Right renal pelvis (tissue), 4 donors: ENCODE data around the gene RPTOR. TPM values are rescaled to one million over a fixed set of nuclear protein-coding genes. Genes with fewer than 3 reads are reported as not detected.

Source experiments
- DNase-seq, 4 donors: peaks; one replicate each; pipeline ENCODE4 v3.0.0-alpha.2; 2013; ENCODE audit warnings: low read depth in 4 of 4, low spot score in 3 of 4, missing footprints in 1 of 4
- polyA plus RNA-seq, 4 donors: library from polyadenylated mRNA; unstranded; fragments of 120-200 nt; gene quantifications; one replicate each; pipeline ENCODE4 v1.2.1, GENCODE V29; 2013; ENCODE audit not compliant: insufficient read length in 4 of 4

The RPTOR gene
- polyA plus RNA-seq, 4 donors: 17.1 to 21.9 (median 19.5) TPM

- DNase-seq: no peak
These were observed 228.2 kb downstream of the RPTOR start for GRCh38 chr17:80772906-80773242.

- DNase-seq: no peak
These were observed 228.8 kb downstream of the RPTOR start for GRCh38 chr17:80773243-80773991.

GRCh38 chr17:80774146-80774545, 229.5 kb downstream of the RPTOR start:
- no peak for DNase-seq

GRCh38 chr17:80774643-80775281, 230.1 kb downstream of the RPTOR start:
- DNase-seq: no peak

GRCh38 chr17:80775863-80776262, 231.2 kb downstream of the RPTOR start:
- DNase-seq: no peak

- DNase-seq: no peak
These were observed 232.6 kb downstream of the RPTOR start for GRCh38 chr17:80777274-80777673.

- DNase-seq: no peak
These were observed 234.1 kb downstream of the RPTOR start for GRCh38 chr17:80778716-80779115.

GRCh38 chr17:80779336-80779735, 234.7 kb downstream of the RPTOR start:
- DNase-seq: no peak

- no peak for DNase-seq
These were observed 235.3 kb downstream of the RPTOR start for GRCh38 chr17:80779961-80780380.

- no peak for DNase-seq
These were observed 236.0 kb downstream of the RPTOR start for GRCh38 chr17:80780381-80781198.

- no peak for DNase-seq
These were observed 236.6 kb downstream of the RPTOR start for GRCh38 chr17:80781211-80781610.

GRCh38 chr17:80781807-80782277, 237.2 kb downstream of the RPTOR start:
- no peak for DNase-seq

- no peak for DNase-seq
These were observed 238.1 kb downstream of the RPTOR start for GRCh38 chr17:80782536-80783427.

GRCh38 chr17:80783486-80783885, 238.8 kb downstream of the RPTOR start:
- no peak for DNase-seq

GRCh38 chr17:80783971-80784370, 239.3 kb downstream of the RPTOR start:
- no peak for DNase-seq

- no peak for DNase-seq
These were observed 241.0 kb downstream of the RPTOR start for GRCh38 chr17:80785477-80786178.

GRCh38 chr17:80786470-80786869, 241.8 kb downstream of the RPTOR start:
- DNase-seq: no peak

- no peak for DNase-seq
These were observed 242.2 kb downstream of the RPTOR start for GRCh38 chr17:80786887-80787286.

GRCh38 chr17:80787881-80788280, 243.2 kb downstream of the RPTOR start:
- no peak for DNase-seq
